Suprapubic skin (tissue), 4 donors: ENCODE data around the gene AMBP.

Experiments
- CTCF ChIP-seq, 2 donors: fragments of 200-600 bp in 1 of 2; fragments of 450-650 bp in 1 of 2; sonication (generic) in 1 of 2; IDR thresholded peaks; one replicate each; pipeline ENCODE4 v1.5.1; 2016 to 2019; ENCODE audit warnings: antibody characterized with exemption in 2 of 2, mild to moderate bottlenecking in 1 of 2, moderate library complexity in 1 of 2
- EP300 ChIP-seq: sonication (generic); formaldehyde crosslinking; IDR thresholded peaks from one replicate; pipeline ENCODE4 v1.6.1; 2017; ENCODE audit warnings: antibody characterized with exemption
- POLR2A ChIP-seq, 2 donors: fragments of 450-650 bp; IDR thresholded peaks; one replicate each; pipeline ENCODE4 v1.6.1; 2017; ENCODE audit warnings: antibody characterized with exemption in 2 of 2, mild to moderate bottlenecking in 2 of 2, moderate library complexity in 2 of 2
- POLR2AphosphoS5 ChIP-seq, 3 donors: sonication (generic); formaldehyde crosslinking; IDR thresholded peaks; one replicate each; pipeline ENCODE4 v1.6.1; 2017; ENCODE audit warnings: antibody characterized with exemption in 3 of 3

GRCh38 chr9:114119242-114120191, 41.4 kb upstream of the AMBP start:
- TF ChIP-seq CTCF (IDR thresholded peaks at IDR 0.05) (no peak), POLR2AphosphoS5 (IDR thresholded peaks at IDR 0.05) (no peak), POLR2A (IDR thresholded peaks at IDR 0.05) (no peak), EP300 (no peak)
